GM21367 (cell line): Measurements from ENCODE around the gene CTDSP2.
"Not testable (repeated sequence)": the region's sequence is repeated elsewhere in the genome, so short reads cannot be mapped to it uniquely, and the experiment has no call there.

ENCODE experiments used
- ATAC-seq: cut with Tn5 transposase; IDR thresholded peaks from one replicate; pipeline ENCODE4 v1.9.1; 2021; ENCODE audit not compliant: unreplicated experiment

CTDSP2 gene

GRCh38 chr12:57846577-57847319 is at the start of gene CTDSP2:
CTDSP2 (minus strand) TSS chr12:57846729; CDS start chr12:57846435, 294 bp downstream.
- ATAC-seq = peak; percentile 34

GRCh38 chr12:57896115-57896433 is 49.5 kb upstream of the CTDSP2 start:
- ATAC-seq = no peak

- no peak for ATAC-seq
These were observed 49.0 kb upstream of the CTDSP2 start for GRCh38 chr12:57895389-57896114.

GRCh38 chr12:57894399-57895292 is 48.1 kb upstream of the CTDSP2 start:
- ATAC-seq = no peak

- no peak for ATAC-seq
These were observed 47.2 kb upstream of the CTDSP2 start for GRCh38 chr12:57893431-57894353.

- no peak for ATAC-seq
These were observed 45.9 kb upstream of the CTDSP2 start for GRCh38 chr12:57892232-57892972.

GRCh38 chr12:57891542-57892228 is 45.2 kb upstream of the CTDSP2 start:
- no peak for ATAC-seq

- no peak for ATAC-seq
These were observed 43.9 kb upstream of the CTDSP2 start for GRCh38 chr12:57890191-57891115.

GRCh38 chr12:57889500-57889989 is 43.0 kb upstream of the CTDSP2 start:
- ATAC-seq = no peak

- ATAC-seq = no peak
These were observed 42.1 kb upstream of the CTDSP2 start for GRCh38 chr12:57888409-57889157.

- no peak for ATAC-seq
These were observed 41.3 kb upstream of the CTDSP2 start for GRCh38 chr12:57887631-57888408.

- ATAC-seq = not testable (repeated sequence)
These were observed 40.4 kb upstream of the CTDSP2 start for GRCh38 chr12:57886964-57887363.

- no peak for ATAC-seq
These were observed 40.0 kb upstream of the CTDSP2 start for GRCh38 chr12:57886542-57886941.

- no peak for ATAC-seq
These were observed 38.7 kb upstream of the CTDSP2 start for GRCh38 chr12:57885207-57885606.

- no peak for ATAC-seq
These were observed 37.2 kb upstream of the CTDSP2 start for GRCh38 chr12:57883700-57884099.

GRCh38 chr12:57883057-57883456 is 36.5 kb upstream of the CTDSP2 start:
- no peak for ATAC-seq
